A549 (cell line): ENCODE results near the gene SP100. TPM values are rescaled to one million over a fixed set of nuclear protein-coding genes. Genes with fewer than 3 reads are reported as not detected.

ENCODE experiments used
- BHLHE40 ChIP-seq: IDR thresholded peaks from 2 replicates; pipeline ENCODE4 v1.6.1; 2012; ENCODE audit warnings: low read depth, low read length, inconsistent platforms
- CBX2 ChIP-seq: fragments of 200-600 bp; sonication (generic); IDR thresholded peaks from 2 replicates; pipeline ENCODE4 v1.6.1; 2016; ENCODE audit warnings: low read depth, mild to moderate bottlenecking, borderline replicate concordance
- JUN ChIP-seq, 2 experiments: fragments of >200 bp; sonication (Bioruptor Twin); formaldehyde crosslinking; IDR thresholded peaks; 2 replicates in 1 of 2; 3 replicates in 1 of 2; pipeline ENCODE4 v1.6.1; 2016 to 2017
- MAFK ChIP-seq: fragments of 450-650 bp; IDR thresholded peaks from 2 replicates; pipeline ENCODE4 v1.6.1; 2014; ENCODE audit not compliant: partially characterized antibody
- MYC ChIP-seq: IDR thresholded peaks from 2 replicates; pipeline ENCODE4 v1.6.1; 2012; ENCODE audit warnings: mild to moderate bottlenecking, inconsistent platforms, low read length, improper control_type of control experiment, borderline replicate concordance
- NR3C1 ChIP-seq: fragments of >200 bp; sonication (Bioruptor Twin); formaldehyde crosslinking; IDR thresholded peaks from 3 replicates; pipeline ENCODE4 v1.6.1; 2017
- POLR2AphosphoS2 ChIP-seq: conservative IDR thresholded peaks from 2 replicates; pipeline ENCODE4 v1.6.1; 2012; ENCODE audit warnings: low read length, improper control_type of control experiment, inconsistent platforms
- TFCP2L1 ChIP-seq: fragments of 250-450 bp; sonication (Bioruptor Pico); IDR thresholded peaks from 2 replicates; pipeline ENCODE4 v1.5.0; 2021; ENCODE audit warnings: mild to moderate bottlenecking
- ZSCAN20 ChIP-seq: fragments of 250-450 bp; sonication (Bioruptor Pico); IDR thresholded peaks from 2 replicates; pipeline ENCODE4 v1.8.0; 2022; ENCODE audit warnings: mild to moderate bottlenecking, moderate library complexity
- polyA plus RNA-seq, 4 experiments: library from polyadenylated mRNA; depleted of rRNA in 3 of 4; stranded (reverse); fragments of >200 nt; fragmentation: RNase III in 1 of 4; extraction: RNeasy Plus Mini Kit Qiagen cat#74134 plus additional on column Dnase treatment in 1 of 4; gene quantifications; 2 replicates in 3 of 4; 3 replicates in 1 of 4; pipeline ENCODE4 v1.2.3, GENCODE V29; 2011 to 2017
- small RNA-seq, 6 experiments: library from RNA; depleted of rRNA; stranded (forward); fragments of <200 nt; gene quantifications; one replicate each; pipeline ENCODE3, GENCODE V24; 2012

The SP100 gene
- polyA plus RNA-seq, 2 of the 4 experiments (the other 2 are of a cell fraction), result 23.7 to 39.8 TPM

GRCh38 chr2:230592775-230593174 lies 176.8 kb downstream of the SP100 start (continued):
- TF ChIP-seq MAFK (no peak), JUN (IDR thresholded peaks at IDR 0.05) (no peak), BHLHE40 (no peak), ZSCAN20 (CRISPR knock-in tag) (no peak), POLR2AphosphoS2 (no peak), CBX2 (no peak), MYC (no peak), TFCP2L1 (no peak), NR3C1 (no peak)

Small RNA genes within 50 kb of the gene (small RNA-seq; reads per million reads assigned to genes)
- 0 reads per million in 6 experiments for gene HMGB1P3
- 0 reads per million in 6 experiments for gene RN7SL834P
- 0 reads per million in 6 experiments for gene RNU6-451P

Other genes starting within 250 kb of the SP100 start
- gene SP110, start 196.2 kb upstream of the SP100 start, polyA plus RNA-seq (2011; rRNA removed), result 3.6 and 4.1 TPM in 2 replicates
- 4.6 to 6.0 TPM (median 5.3 TPM) in 3 replicates for gene SP110, start 196.2 kb upstream of the SP100 start, polyA plus RNA-seq (2017; fragmentation: RNase III; extraction: RNeasy Plus Mini Kit Qiagen cat#74134 plus additional on column Dnase treatment)
- 0.10 TPM in 1 of 2 replicates, not detected in the other for gene SP140, start 190.5 kb upstream of the SP100 start, polyA plus RNA-seq (2011; rRNA removed)
- gene SP140, start 190.5 kb upstream of the SP100 start, polyA plus RNA-seq (2017; fragmentation: RNase III; extraction: RNeasy Plus Mini Kit Qiagen cat#74134 plus additional on column Dnase treatment), result 0.24 TPM in 1 of 3 replicates, not detected in the others
- gene SP140L, start 89.0 kb upstream of the SP100 start, polyA plus RNA-seq (2011; rRNA removed), result 1.7 and 1.9 TPM in 2 replicates
- gene SP140L, start 89.0 kb upstream of the SP100 start, polyA plus RNA-seq (2017; fragmentation: RNase III; extraction: RNeasy Plus Mini Kit Qiagen cat#74134 plus additional on column Dnase treatment), result 2.5 to 3.5 TPM (median 3.2 TPM) in 3 replicates